CD4-positive, alpha-beta T cell treated with Interleukin-15 for 1 hour (primary cell): ENCODE data around the gene AIF1L.

Experiments
- DNase-seq: peaks from one replicate; pipeline ENCODE4 v3.0.0-alpha.2; 2020

Gene AIF1L

GRCh38 chr9:131078427-131079366, 17.6 kb upstream of the AIF1L start:
- DNase-seq, result no peak

- no peak for DNase-seq
Observed at GRCh38 chr9:131080589-131080988, 15.7 kb upstream of the AIF1L start.

GRCh38 chr9:131081868-131082267, 14.5 kb upstream of the AIF1L start:
- no peak for DNase-seq

- no peak for DNase-seq
Observed at GRCh38 chr9:131082774-131083512, 13.4 kb upstream of the AIF1L start.

- no peak for DNase-seq
Observed at GRCh38 chr9:131084661-131085369, 11.5 kb upstream of the AIF1L start.

GRCh38 chr9:131085370-131086122, 10.8 kb upstream of the AIF1L start:
- DNase-seq, result no peak

- no peak for DNase-seq
Observed at GRCh38 chr9:131087354-131087893, 8.9 kb upstream of the AIF1L start.

- no peak for DNase-seq
Observed at GRCh38 chr9:131090025-131090787, 6.1 kb upstream of the AIF1L start.

GRCh38 chr9:131091352-131091992, 4.9 kb upstream of the AIF1L start:
- no peak for DNase-seq

GRCh38 chr9:131092030-131092429, 4.3 kb upstream of the AIF1L start:
- DNase-seq, result no peak

GRCh38 chr9:131092548-131093440, 3.5 kb upstream of the AIF1L start:
- DNase-seq, result no peak

- DNase-seq, result no peak
Observed at GRCh38 chr9:131094015-131094414, 2.3 kb upstream of the AIF1L start.

GRCh38 chr9:131094622-131095021, 1.7 kb upstream of the AIF1L start:
- DNase-seq, result no peak

- no peak for DNase-seq
Observed at GRCh38 chr9:131095666-131096268, 564 bp upstream of the AIF1L start.

GRCh38 chr9:131097126-131097947, 1.0 kb downstream of the AIF1L start:
- no peak for DNase-seq

GRCh38 chr9:131097948-131098278, 1.6 kb downstream of the AIF1L start:
- no peak for DNase-seq

GRCh38 chr9:131098391-131099101, 2.2 kb downstream of the AIF1L start:
- no peak for DNase-seq

- no peak for DNase-seq
Observed at GRCh38 chr9:131099102-131099606, 2.8 kb downstream of the AIF1L start.
